Osteocyte (in vitro differentiated cells): ENCODE results near the gene IER5. TPM values are rescaled to one million over a fixed set of nuclear protein-coding genes. Genes with fewer than 3 reads are reported as not detected.
A peak's percentile ranks its signal among the peaks of the same experiment; 100 is the strongest.

Experiments
- DNase-seq: peaks from one replicate; pipeline ENCODE4 v3.0.0; 2021; ENCODE audit warnings: mixed read lengths; ENCODE audit not compliant: unreplicated experiment; ENCODE audit errors: extremely low spot score
- H3K27ac Mint-ChIP-seq: one replicate; pipeline ENCODE4 v1.8.0; 2021; ENCODE audit warnings: mild to moderate bottlenecking, mixed read lengths; ENCODE audit not compliant: unreplicated experiment
- H3K27me3 Mint-ChIP-seq: one replicate; pipeline ENCODE4 v1.8.0; 2021; ENCODE audit warnings: mixed read lengths; ENCODE audit not compliant: unreplicated experiment
- H3K36me3 Mint-ChIP-seq: one replicate; pipeline ENCODE4 v1.8.0; 2021; ENCODE audit warnings: mixed read lengths; ENCODE audit not compliant: unreplicated experiment
- H3K4me1 Mint-ChIP-seq: one replicate; pipeline ENCODE4 v1.8.0; 2021; ENCODE audit warnings: mixed read lengths; ENCODE audit not compliant: unreplicated experiment
- H3K4me3 Mint-ChIP-seq: one replicate; pipeline ENCODE4 v1.8.0; 2021; ENCODE audit warnings: mild to moderate bottlenecking, moderate library complexity, mixed read lengths; ENCODE audit not compliant: unreplicated experiment
- H3K9me3 Mint-ChIP-seq: one replicate; pipeline ENCODE4 v1.8.0; 2021; ENCODE audit warnings: mixed read lengths; ENCODE audit not compliant: unreplicated experiment
- total RNA-seq: library from RNA; stranded (reverse); gene quantifications from 2 replicates; pipeline ENCODE4 v1.2.1, GENCODE V29; 2021
- TF ChIP-seq, protein P1 (sequence below): fragments of 200-600 bp; sonication (generic); IDR thresholded peaks from 2 replicates; pipeline ENCODE4 v1.5.0; 2021; ENCODE audit warnings: antibody characterized with exemption, mild to moderate bottlenecking, moderate library complexity

IER5 gene
- total RNA-seq, 1 donor from 2014 or later: 29.8 TPM

DNA sequence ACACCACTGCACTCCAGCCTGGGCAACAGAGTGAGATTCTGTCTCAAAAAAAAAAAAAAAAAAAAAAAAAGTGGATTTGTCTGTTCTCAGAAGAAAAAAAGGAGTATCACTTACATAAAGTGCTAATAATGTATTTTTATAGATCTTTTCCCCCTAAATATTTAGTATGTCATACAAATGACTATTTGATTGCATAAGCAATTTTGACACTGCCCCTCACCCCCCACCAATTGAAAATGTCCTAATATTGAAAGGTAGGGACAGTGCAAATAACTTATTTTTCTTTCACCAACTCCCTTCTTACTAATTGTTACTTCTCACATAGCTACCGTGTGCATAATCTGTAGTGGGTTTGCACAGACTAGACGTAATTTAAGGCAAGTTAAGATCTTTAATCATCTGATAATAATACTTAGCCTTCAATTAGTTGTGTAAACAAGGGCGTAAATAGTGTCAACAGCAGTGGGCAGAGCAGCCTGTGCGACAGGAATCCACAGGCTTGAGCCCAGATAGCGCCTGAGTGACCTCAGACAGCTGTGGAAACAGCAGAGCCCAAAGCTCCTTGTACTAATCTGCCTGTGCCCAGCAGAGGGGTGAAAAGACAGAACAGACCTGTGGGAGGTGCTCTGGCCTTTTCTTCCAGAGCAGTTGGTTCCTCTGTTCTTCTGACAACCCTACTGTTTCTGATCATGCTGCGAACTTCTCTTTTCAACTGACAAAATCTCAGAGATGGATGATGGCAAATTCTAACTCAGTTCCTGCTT, 4.5 kb upstream of the IER5 start:
- H3K27me3 Mint-ChIP-seq: no peaks in the 10 kb centered on the region
- H3K9me3 Mint-ChIP-seq: no peaks in the 10 kb centered on the region
- TF ChIP-seq, protein P1, sequence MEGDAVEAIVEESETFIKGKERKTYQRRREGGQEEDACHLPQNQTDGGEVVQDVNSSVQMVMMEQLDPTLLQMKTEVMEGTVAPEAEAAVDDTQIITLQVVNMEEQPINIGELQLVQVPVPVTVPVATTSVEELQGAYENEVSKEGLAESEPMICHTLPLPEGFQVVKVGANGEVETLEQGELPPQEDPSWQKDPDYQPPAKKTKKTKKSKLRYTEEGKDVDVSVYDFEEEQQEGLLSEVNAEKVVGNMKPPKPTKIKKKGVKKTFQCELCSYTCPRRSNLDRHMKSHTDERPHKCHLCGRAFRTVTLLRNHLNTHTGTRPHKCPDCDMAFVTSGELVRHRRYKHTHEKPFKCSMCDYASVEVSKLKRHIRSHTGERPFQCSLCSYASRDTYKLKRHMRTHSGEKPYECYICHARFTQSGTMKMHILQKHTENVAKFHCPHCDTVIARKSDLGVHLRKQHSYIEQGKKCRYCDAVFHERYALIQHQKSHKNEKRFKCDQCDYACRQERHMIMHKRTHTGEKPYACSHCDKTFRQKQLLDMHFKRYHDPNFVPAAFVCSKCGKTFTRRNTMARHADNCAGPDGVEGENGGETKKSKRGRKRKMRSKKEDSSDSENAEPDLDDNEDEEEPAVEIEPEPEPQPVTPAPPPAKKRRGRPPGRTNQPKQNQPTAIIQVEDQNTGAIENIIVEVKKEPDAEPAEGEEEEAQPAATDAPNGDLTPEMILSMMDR: peak; percentile 58
- peaks cover 20% of the 10 kb centered on the region for H3K4me1 Mint-ChIP-seq
- no peaks in the 10 kb centered on the region for H3K36me3 Mint-ChIP-seq
- no peak overlapping the region for H3K27ac Mint-ChIP-seq
- DNase-seq: no peak
- H3K4me3 Mint-ChIP-seq: no peak overlapping the region

DNA sequence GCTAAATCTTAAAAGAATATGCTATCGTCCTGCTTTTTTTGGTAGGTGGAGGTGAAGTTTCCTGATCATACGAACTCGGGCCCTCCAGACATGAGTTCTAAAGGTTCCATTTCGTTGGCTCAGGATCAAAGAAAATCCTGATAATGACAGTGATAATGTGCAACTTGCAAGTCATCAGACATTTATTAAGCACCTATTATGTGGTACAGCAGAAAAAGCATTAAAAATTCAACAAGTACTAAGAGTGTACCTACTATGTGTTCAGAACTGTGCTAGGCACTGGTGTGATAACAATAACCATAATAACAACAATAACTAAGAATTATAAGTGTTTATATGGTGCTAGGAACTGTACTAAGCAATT, 3.9 kb upstream of the IER5 start:
- Mint-ChIP-seq H3K4me3 (no peak overlapping the region), H3K36me3 (no peaks in the 10 kb centered on the region), H3K9me3 (no peaks in the 10 kb centered on the region)

DNA sequence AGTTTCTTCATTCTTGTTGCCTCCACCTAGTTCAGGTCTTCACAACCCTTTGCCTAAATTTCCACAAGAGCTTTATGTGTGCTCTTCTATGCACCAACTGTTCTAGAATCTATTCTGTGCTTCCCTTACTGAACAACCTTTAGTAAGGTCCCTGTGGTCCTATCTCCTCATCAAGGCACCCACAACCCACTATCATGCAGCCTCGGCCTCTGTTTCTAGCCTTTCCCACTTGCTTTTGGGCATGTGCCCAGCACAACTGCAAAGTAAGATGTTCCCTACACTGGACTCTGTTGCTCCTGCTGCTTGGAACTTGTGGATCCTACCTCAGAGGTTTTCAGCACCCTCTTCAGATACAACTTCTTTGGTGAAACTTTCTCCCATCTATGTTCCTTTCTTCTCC, 2.4 kb upstream of the IER5 start:
- H3K4me3 Mint-ChIP-seq: no peak overlapping the region
- no peaks in the 10 kb centered on the region for H3K27me3 Mint-ChIP-seq
- DNase-seq: no peak
- TF ChIP-seq, protein P1: no peak
- no peaks in the 10 kb centered on the region for H3K9me3 Mint-ChIP-seq
- peaks cover 21% of the 10 kb centered on the region for H3K4me1 Mint-ChIP-seq
- H3K36me3 Mint-ChIP-seq: peaks cover 8% of the 10 kb centered on the region
- no peak overlapping the region for H3K27ac Mint-ChIP-seq

More for the DNA sequence above, 3.9 kb upstream of the IER5 start:
- TF ChIP-seq, protein P1: no peak
- no peak for DNase-seq
- Mint-ChIP-seq H3K27me3 (no peaks in the 10 kb centered on the region), H3K27ac (no peak overlapping the region), H3K4me1 (peaks cover 16% of the 10 kb centered on the region)

DNA sequence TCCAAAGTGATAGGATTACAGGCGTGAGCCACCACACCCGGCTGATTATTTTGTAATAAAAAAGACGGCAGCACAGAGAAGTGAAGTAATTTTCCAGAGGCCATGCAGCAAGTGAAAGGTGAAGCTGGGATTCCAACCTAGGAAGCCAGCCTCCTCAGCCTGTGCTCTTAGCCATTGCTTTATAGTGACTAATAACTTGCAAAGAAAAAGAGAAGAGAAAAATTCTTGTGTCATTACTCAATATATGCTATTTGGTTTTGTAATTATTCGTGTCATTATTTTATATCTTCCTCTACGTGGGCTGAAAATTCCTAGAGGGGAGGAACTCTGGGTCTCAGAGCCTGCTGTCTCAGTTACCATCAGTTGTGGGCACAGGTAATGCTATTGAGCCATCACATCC, 1.6 kb upstream of the IER5 start:
- peaks cover 14% of the 10 kb centered on the region for H3K36me3 Mint-ChIP-seq
- no peak for DNase-seq
- H3K27me3 Mint-ChIP-seq: no peaks in the 10 kb centered on the region

DNA sequence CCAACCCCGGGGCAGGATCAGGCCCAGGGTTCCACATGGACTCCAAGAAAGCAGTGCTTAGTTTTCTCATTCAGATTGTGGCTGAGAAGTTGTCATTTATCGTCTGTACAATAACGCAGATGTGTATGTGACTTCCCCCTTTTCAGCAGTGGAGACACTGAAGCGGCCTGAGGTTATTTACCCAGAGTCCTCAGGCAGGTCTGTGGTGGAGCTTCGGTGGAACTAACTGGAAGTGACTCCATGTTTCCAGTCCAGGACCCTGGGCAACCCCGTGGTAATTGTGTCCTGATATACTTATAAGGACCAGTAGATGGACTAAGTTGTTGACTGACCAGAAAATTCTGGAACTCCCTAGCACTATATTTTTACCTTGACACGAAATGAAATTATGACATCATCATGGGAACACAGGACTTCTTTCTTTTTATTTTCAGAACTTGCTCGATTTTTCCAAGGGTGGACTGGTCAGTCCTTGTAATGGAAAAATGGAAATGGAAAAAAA, 1.0 kb upstream of the IER5 start:
- Mint-ChIP-seq H3K4me3 (no peak overlapping the region), H3K36me3 (peaks cover 16% of the 10 kb centered on the region), H3K27me3 (no peaks in the 10 kb centered on the region), H3K9me3 (no peaks in the 10 kb centered on the region), H3K27ac (peak overlapping the region; percentile 27), H3K4me1 (peaks cover 34% of the 10 kb centered on the region)
- no peak for DNase-seq
- TF ChIP-seq, protein P1: no peak

More for the DNA sequence above, 1.6 kb upstream of the IER5 start:
- peaks cover 30% of the 10 kb centered on the region for H3K4me1 Mint-ChIP-seq
- TF ChIP-seq, protein P1: no peak
- no peaks in the 10 kb centered on the region for H3K9me3 Mint-ChIP-seq
- peak overlapping the region; percentile 27 for H3K27ac Mint-ChIP-seq
- no peak overlapping the region for H3K4me3 Mint-ChIP-seq
